Choroid plexus epithelial cell (primary cell): ENCODE data around the gene CTNNA1.
A peak's percentile ranks its signal among the peaks of the same experiment; 100 is the strongest.

Experiments
- DNase-seq: peaks from one replicate; pipeline ENCODE4 v3.0.0-alpha.2; 2010; ENCODE audit warnings: low read depth
- H3K4me3 ChIP-seq: 2 replicates; pipeline ENCODE4 v1.5.1; 2011; ENCODE audit warnings: low read depth, mild to moderate bottlenecking, control low read depth, low read length, moderate library complexity
- TF ChIP-seq, protein P1 (sequence below): conservative IDR thresholded peaks from 2 replicates; pipeline ENCODE4 v1.5.1; 2011; ENCODE audit warnings: low read depth, mild to moderate bottlenecking, control low read depth, inconsistent platforms, low read length, moderate library complexity

CTNNA1 gene

DNA sequence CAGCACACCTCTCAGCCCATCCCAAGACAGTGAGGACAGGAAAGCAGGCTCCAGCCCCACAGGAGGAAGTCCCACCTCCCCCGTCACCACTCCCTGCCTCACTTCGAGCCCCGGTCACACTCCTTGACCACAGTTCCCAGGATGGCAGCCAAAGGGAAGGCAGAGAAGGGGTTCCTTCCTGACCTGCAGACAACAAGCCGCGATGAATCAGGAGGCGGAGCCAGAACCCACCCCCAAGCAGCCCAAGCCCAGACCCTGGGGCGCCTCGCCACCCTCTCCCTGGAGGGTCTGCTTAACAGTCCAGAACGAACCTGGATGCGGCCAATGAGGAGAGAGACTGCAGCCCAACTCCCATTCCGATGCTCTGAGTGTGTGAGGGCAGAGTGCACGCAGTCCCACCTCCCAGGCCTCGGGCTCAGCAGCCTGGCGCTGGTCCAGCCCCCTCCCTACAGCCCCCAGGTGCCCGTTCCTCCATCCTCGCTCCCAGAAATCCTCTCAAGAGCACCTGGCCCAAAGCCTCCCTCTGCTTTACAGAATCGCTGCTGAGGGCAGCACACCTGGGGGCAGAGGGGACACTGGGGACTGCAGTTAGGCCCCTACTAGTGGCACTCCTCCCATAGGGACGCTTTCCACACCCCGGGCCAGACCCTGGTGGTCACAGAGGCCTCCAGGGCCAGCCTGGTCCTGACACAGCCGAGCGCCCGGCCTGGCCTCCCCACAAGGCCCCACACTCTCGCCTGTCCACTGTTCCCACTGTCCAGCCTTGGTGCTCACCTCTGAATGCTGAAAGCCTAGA lies 191.5 kb downstream of the CTNNA1 start:
- TF ChIP-seq, protein P1, sequence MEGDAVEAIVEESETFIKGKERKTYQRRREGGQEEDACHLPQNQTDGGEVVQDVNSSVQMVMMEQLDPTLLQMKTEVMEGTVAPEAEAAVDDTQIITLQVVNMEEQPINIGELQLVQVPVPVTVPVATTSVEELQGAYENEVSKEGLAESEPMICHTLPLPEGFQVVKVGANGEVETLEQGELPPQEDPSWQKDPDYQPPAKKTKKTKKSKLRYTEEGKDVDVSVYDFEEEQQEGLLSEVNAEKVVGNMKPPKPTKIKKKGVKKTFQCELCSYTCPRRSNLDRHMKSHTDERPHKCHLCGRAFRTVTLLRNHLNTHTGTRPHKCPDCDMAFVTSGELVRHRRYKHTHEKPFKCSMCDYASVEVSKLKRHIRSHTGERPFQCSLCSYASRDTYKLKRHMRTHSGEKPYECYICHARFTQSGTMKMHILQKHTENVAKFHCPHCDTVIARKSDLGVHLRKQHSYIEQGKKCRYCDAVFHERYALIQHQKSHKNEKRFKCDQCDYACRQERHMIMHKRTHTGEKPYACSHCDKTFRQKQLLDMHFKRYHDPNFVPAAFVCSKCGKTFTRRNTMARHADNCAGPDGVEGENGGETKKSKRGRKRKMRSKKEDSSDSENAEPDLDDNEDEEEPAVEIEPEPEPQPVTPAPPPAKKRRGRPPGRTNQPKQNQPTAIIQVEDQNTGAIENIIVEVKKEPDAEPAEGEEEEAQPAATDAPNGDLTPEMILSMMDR, result no peak
- H3K4me3 ChIP-seq, result no peak overlapping the region
- no peak for DNase-seq

DNA sequence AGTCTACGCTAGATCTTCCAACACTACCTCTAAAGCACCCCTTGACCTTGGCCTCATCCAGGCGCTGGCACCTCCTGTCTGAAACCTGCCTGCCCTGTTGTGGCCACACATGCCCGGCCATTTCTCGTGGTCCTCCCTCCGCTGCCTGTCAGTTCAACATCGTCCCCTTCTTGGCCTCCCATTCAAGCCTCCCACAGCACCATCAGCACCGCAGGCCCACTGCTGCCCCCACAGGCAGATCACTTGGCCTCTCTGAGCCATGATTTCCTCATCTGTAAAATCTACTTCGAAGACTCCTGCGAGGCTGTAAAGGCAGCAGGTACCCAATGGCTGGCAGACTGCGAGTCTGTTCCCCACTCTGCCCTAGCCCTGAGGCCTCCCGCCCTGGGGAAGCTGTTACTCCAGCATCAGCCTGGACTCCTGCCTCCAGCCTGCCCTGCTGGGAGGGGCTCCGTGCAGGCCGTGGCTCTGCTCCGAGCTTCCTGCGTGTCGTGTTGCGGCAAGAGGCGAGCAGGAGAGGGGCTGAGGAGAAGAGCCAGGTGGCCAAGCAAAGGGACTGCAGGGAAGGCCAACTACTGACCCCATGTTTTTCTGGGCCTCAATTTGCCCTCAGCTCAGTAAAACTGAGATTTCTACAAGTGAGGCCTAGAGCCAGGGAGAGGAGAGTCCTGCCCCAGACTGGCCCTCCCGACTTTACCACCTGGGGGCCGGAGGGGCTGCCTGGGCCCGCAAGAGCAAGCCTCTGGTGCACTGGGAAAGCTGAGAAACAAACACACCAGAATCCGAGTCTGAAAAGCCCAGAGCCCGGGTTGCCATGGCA lies 192.4 kb downstream of the CTNNA1 start:
- TF ChIP-seq, protein P1, result peak; percentile 14
- DNase-seq, result no peak
- no peak overlapping the region for H3K4me3 ChIP-seq

DNA sequence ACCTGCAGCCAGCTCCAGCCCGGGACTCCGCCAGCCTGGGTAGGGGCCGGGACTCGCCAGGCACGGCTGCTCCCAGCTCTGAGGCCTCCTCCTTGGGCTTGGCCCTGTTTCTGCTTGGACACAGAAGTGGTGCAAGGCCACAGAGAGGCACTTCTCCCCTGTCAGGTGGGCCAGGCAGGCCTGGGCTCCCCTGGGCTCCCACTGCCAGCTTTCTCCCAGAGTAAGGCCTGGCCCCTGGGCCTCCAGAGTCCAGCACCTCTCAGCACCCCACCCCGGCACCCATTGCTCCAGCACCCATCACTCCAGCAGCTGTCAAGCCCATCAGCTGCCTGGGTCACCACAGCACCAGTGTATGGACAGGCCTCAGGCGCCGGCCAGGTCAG lies 193.0 kb downstream of the CTNNA1 start:
- H3K4me3 ChIP-seq, result no peak overlapping the region
- no peak for DNase-seq
- TF ChIP-seq, protein P1, result no peak

DNA sequence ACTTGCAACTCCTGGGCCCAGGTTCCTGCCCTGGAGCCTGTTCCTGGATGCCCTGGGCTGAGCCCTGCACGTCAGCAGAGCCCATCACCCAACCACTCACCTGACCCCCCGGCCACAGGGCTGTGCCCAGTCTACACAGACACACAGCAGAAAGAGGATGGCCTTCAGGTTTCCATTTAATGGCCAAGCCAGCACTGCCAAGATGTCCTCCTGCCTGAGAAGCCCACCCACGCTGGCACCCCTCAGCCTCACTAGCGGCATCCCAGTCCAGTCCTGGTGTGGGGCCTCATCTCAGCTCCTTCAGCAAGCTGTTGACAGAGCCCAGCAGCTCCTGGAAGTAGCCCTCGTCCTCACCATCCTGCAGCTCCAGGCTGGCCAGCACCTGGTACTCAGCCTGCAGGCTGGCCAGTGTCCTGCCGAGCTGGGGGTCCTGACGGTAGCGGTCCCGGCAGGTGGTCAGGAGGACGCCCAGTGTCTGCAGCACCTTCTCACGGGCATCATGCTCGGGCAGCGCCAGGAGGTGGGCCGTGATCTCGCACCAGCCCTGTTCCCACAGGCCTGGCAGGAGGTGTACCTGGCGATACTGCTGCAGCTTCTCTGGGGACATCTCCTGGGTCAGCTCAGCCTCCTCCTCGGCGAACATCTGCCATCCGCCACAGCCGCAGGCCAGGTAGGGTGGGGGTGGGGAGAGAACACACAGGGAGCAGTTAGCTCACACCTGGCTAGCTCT lies 193.8 kb downstream of the CTNNA1 start:
- H3K4me3 ChIP-seq, result no peak overlapping the region
- no peak for DNase-seq
- TF ChIP-seq, protein P1, result no peak

DNA sequence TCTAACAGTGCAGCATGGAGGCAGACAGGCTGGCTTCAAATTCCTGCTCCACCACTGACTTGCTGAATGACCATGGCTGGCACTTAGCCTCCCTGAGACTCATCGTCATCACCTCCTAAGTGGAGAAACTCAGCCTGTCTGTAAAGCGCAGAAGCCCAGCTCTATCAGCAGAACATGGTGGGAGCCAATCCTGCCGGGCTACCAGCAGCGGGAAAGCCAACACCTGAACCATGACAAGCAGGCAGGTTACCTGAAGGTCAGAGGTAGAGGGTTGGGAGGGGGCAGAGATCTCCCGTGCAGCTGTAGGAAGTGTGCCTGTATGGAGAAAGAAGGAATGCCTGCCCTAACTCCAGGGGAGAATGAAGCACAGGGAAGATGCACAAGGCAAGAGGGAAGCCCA lies 194.6 kb downstream of the CTNNA1 start:
- TF ChIP-seq, protein P1, result no peak
- DNase-seq, result no peak
- no peak overlapping the region for H3K4me3 ChIP-seq

DNA sequence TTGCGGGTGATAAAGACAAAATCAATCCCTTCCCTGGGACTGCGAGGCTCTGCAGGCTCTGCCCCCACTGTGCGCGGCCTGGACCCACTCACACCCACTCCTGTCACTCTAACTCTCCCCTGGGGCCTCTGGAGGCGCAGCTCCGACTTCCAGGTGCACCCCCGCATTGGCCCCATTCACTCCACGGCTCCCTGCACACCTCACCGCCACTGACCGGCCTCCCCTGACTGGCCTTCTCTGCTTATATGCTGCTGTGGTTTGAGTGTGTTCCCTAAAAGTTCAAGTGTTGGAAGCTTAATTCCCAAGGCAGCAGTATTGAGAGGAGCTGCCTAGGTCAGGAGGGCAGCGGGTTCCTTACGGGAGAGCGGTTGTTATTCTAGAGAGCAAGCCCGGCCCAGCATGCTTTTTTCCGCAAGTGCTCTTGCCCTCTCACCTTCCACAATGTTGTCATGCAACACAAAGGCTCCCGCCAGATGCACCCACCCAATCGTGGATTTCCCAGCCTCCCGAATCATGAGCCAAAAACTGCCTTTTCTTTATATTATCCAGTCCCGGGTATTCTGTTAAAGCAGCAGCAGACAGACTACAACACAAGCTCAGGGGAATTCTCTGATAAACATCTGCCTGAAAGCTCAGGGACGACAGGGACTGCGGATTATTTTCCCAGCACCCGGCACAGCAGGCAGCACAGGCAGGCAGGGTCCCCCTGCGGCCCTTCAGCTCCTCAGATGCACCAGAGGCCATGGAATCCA lies 195.4 kb downstream of the CTNNA1 start:
- no peak overlapping the region for H3K4me3 ChIP-seq
- peak; percentile 50 for DNase-seq
- TF ChIP-seq, protein P1, result no peak
